Measurements from ENCODE around the gene DEFB128. TPM values are rescaled to one million over a fixed set of nuclear protein-coding genes. Genes with fewer than 3 reads are reported as not detected.

The DEFB128 gene
- total RNA-seq, 1 experiment from 2014 or later: not detected

DNA sequence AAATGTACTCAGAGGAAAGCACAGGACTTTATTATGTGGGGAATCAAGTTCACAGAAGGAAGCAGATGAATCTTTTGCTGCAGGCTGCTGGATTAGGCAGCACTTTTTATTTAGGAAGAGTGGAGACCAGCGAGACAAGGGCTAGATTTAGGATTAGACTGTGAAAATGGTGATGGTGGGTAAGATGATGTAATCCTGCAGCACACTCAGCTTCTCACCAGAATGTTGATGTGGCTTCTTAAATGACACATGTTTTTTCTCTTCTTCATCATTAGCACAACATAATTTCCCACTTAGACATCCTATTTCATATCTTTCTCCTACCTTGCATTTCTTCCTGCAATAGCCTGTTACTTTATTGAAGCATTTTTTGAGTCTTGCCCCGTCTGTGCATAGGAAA lies 1.8 kb downstream of the DEFB128 start:
- Histone ChIP-seq H3K4me3 (no peak overlapping the region), H3K9me3 (no peaks in the 10 kb centered on the region; the same call in 1 of the 2 replicates), H3K27me3 (no peaks in the 10 kb centered on the region), H3K36me3 (no peaks in the 10 kb centered on the region)
- no peak for DNase-seq

DNA sequence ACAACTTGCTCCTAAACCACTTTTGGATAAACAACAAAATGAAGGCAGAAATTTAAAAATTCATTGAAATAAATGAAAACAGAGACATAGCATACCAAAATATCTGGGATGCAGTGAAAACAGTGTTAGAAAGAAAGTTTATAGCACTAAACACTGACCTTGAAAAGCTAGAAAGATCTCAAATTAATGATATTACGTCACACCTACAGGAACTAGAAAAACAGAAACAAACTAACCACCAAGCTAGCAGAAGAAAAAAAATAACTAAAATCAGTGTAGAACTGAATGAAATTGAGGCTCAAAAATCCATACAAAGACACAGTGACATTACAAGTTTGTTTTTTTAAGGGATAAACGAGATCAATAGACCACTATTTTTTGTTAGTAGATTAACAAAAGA lies 5.2 kb downstream of the DEFB128 start:
- H3K4me3 ChIP-seq: no peak overlapping the region
- no peaks in the 10 kb centered on the region for H3K27me3 ChIP-seq
- no peaks in the 10 kb centered on the region; the same call in 1 of the 2 replicates for H3K9me3 ChIP-seq
- H3K36me3 ChIP-seq: no peaks in the 10 kb centered on the region
- DNase-seq: no peak

DNA sequence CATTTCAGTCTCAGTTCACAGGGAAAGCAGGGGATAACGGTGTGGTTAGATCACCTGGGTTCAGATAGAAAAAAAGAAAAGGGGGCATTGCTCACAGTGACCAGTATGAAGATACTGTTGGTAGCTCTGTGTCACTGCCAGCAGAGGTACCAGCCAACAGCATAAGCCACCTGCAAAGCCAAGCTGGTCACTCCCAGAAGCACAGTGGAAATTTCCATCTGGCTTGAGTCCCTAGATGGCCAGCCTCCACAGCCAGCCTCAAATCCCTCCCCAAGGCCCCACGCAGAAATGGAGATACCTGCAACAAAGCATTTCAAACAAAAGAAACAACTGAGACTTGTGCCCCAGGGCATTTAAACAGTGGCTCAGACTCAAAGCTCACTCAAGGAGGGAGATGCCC lies 20.6 kb downstream of the DEFB128 start:
- DNase-seq: no peak
- Histone ChIP-seq H3K4me3 (no peak overlapping the region), H3K9me3 (no peaks in the 10 kb centered on the region), H3K36me3 (no peaks in the 10 kb centered on the region), H3K27me3 (no peaks in the 10 kb centered on the region)

DNA sequence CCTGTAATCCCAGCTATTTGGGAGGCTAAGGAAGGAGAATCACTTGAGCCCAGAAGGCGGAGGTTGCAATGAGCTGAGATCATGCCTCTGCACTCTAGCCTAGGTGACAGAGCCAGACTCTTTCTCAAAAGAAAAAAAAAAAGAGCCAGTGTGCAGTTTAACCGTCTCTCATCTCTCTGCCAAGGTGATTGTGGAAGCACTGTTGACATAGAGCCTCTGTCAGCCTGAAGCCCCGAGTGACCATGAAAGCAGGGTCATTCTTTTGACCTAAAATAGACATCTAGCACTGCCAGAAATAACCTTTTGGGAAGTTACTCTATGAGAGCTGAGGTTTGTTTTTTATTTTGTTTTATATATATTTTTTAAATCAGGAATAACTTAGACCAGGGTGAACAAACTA lies 24.9 kb downstream of the DEFB128 start:
- no peaks in the 10 kb centered on the region for H3K36me3 ChIP-seq

DNA sequence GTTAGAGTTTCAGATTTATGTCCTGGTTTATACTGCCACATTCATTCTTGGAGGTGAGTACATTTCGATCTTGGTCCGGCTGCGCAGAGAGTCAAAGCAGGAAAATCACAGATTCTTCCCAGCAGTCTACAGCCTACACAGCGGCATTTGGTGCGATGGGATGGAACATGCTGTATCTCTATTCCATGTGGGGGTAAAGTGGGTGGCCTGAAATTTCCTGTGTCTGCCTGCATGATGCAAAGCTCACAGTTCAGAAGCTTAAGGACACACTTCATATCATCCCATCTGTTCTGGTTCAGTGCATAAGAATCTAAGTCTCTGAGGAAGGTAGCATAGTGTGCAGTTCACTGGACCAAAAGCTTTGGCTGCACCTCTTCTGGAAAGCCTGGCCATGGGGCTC lies 32.4 kb downstream of the DEFB128 start, which contains the start of gene DEFB127:
TSS of gene DEFB127 (plus strand) at position 301 of the 400 bp plus-strand sequence. CDS start at position 392, 91 bp downstream.
- no peak within 1 kb of the TSS for H3K4me3 ChIP-seq
- H3K9me3 ChIP-seq: no peaks in the 10 kb centered on the region
- no peak for DNase-seq
- no peaks in the 10 kb centered on the region for H3K27me3 ChIP-seq
- no peaks in the 10 kb centered on the region for H3K36me3 ChIP-seq

More for the DNA sequence above, 24.9 kb downstream of the DEFB128 start:
- H3K27me3 ChIP-seq: no peaks in the 10 kb centered on the region
- no peaks in the 10 kb centered on the region for H3K9me3 ChIP-seq
- no peak overlapping the region for H3K4me3 ChIP-seq
- no peak for DNase-seq

DNA sequence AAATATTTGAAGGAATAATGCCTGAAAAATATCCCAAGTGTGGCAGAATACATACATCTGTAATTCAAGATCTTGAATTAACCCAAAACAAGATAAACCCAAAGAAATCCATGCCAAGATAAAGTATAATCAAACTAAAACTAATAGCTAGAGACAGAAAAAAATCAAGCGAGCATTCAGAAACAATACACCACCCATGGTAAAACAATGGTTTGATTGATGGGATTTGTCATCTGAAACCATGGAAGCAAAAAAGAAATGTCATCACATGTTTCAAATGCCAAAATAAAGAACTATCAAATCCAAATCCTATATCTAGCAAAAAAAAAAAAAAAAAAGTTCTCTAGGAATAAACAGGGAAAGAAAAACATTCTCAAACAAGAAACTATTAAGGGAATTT lies 37.4 kb downstream of the DEFB128 start:
- no peaks in the 10 kb centered on the region for H3K36me3 ChIP-seq
- H3K4me3 ChIP-seq: no peak overlapping the region
- no peaks in the 10 kb centered on the region for H3K9me3 ChIP-seq
- no peak for DNase-seq
- H3K27me3 ChIP-seq: no peaks in the 10 kb centered on the region

DNA sequence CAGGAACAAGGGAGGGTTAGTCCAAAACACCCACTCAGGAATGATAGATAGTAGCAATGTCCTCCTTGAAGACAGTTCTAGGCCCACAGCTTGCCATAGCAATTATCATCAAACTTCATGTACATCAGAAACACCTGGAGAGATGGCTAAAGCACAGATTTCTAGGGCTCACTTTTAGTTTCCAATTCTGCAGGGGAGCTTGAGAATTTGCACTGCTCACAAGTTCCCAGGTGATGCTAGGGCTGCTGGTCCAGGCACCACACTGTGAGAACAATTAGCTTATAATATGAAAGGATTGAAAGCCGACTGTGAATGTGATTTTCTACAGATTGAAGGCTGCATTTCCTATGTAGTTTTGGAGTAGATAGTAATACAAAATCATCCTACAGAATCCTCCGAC lies 43.6 kb downstream of the DEFB128 start:
- DNase-seq: no peak
- Histone ChIP-seq H3K4me3 (no peak overlapping the region), H3K36me3 (no peaks in the 10 kb centered on the region), H3K27me3 (no peaks in the 10 kb centered on the region), H3K9me3 (no peaks in the 10 kb centered on the region)

DNA sequence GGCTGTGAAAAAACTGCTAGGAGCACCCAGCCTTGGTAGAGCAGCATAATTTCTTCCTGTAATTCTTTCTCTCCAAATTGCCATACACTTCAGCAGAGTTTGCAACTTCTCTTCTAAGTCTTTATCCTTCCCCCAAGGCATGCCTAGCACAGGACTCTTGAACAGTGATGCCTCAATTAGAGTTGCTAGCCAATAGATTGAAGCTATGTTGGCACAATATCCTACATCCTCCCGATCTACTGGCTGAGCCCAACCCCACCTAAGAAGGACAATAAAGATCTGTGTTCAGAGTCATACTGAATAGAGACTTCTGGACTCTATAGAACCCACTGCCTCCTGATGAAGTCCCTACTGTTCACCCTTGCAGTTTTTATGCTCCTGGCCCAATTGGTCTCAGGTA lies 47.2 kb downstream of the DEFB128 start, which contains the start of gene DEFB126:
TSS of gene DEFB126 (plus strand) at position 301 of the 400 bp plus-strand sequence. CDS start at position 340, 39 bp downstream.
- no peaks in the 10 kb centered on the region for H3K9me3 ChIP-seq
- no peaks in the 10 kb centered on the region for H3K27me3 ChIP-seq
- H3K36me3 ChIP-seq: no peaks in the 10 kb centered on the region
- no peak within 1 kb of the TSS for H3K4me3 ChIP-seq
- no peak for DNase-seq

Other genes starting within 250 kb of the DEFB128 start
- not detected in 2 replicates for gene DEFB125, start 102.0 kb downstream of the DEFB128 start, total RNA-seq (2014; rRNA removed; shearing (Covaris generic); ENCODE audit: low replicate concordance)
- not detected in 2 replicates for gene DEFB126, start 47.1 kb downstream of the DEFB128 start, total RNA-seq (2014; rRNA removed; shearing (Covaris generic); ENCODE audit: low replicate concordance)
- gene DEFB127, start 32.3 kb downstream of the DEFB128 start, total RNA-seq (2014; rRNA removed; shearing (Covaris generic); ENCODE audit: low replicate concordance): not detected in 2 replicates
- gene DEFB129, start 37.5 kb upstream of the DEFB128 start, total RNA-seq (2014; rRNA removed; shearing (Covaris generic); ENCODE audit: low replicate concordance): not detected in 2 replicates
- gene DEFB132, start 68.0 kb upstream of the DEFB128 start, total RNA-seq (2014; rRNA removed; shearing (Covaris generic); ENCODE audit: low replicate concordance): not detected in 2 replicates
- 1.6 TPM in 1 of 2 replicates, not detected in the other for gene C20orf96, start 101.0 kb upstream of the DEFB128 start, total RNA-seq (2014; rRNA removed; shearing (Covaris generic); ENCODE audit: low replicate concordance)
- gene ZCCHC3, start 107.9 kb upstream of the DEFB128 start, total RNA-seq (2014; rRNA removed; shearing (Covaris generic); ENCODE audit: low replicate concordance): 9.1 and 13.5 TPM in 2 replicates
- gene SOX12, start 135.8 kb upstream of the DEFB128 start, total RNA-seq (2014; rRNA removed; shearing (Covaris generic); ENCODE audit: low replicate concordance): 2.1 and 3.1 TPM in 2 replicates
- gene NRSN2, start 157.4 kb upstream of the DEFB128 start, total RNA-seq (2014; rRNA removed; shearing (Covaris generic); ENCODE audit: low replicate concordance): 1.8 and 24.3 TPM in 2 replicates
- gene TRIB3, start 191.0 kb upstream of the DEFB128 start, total RNA-seq (2014; rRNA removed; shearing (Covaris generic); ENCODE audit: low replicate concordance): 15.0 and 33.3 TPM in 2 replicates
- gene RBCK1, start 218.6 kb upstream of the DEFB128 start, total RNA-seq (2014; rRNA removed; shearing (Covaris generic); ENCODE audit: low replicate concordance): 35.7 and 68.7 TPM in 2 replicates

Data from MG63 (cell line).